Stimulated activated CD8-positive, alpha-beta memory T cell treated with anti-CD3 and anti-CD28 coated beads, Interleukin-7, amount 100 ng/mL, for 1 hour (primary cell): Measurements from ENCODE around the gene DMRT1.

Experiments
- DNase-seq, 2 donors: peaks; one replicate each; pipeline ENCODE4 v3.0.0-alpha.2; 2020; ENCODE audit warnings: low read depth in 2 of 2

Gene DMRT1

DNA sequence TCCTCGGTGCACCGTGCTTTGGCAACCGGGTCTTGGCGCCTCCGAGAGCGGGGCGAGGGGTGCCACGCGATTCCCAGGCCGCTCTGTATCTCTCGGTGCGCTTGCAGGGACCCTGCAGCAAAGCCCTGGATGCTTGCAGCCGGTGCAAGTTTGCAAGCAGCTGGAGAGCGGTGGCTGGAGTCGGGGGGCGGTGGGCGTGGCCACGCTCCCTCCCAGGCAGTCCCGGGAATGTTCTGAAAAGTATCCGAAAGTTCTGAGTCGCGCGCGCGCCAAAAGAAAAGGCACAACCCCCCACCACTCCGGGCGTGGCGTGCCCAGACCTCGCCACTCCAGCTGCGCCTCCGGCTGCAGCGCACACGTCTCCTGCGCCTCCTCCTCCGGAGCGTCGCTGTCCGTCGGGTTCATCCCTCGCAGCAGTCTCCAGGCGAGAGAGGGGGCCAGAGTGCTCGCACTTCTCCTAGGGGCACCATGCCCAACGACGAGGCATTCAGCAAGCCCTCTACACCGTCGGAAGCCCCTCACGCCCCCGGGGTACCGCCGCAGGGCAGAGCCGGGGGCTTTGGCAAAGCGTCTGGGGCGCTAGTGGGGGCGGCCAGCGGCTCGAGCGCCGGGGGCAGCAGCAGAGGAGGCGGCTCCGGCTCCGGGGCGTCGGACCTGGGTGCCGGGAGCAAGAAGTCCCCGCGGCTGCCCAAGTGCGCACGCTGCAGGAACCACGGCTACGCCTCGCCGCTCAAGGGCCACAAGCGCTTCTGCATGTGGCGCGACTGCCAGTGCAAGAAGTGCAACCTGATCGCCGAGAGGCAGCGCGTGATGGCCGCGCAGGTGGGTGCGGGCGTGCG is at the start of gene DMRT1:
DMRT1 (plus strand) TSS at position 327 of the 839 bp plus-strand sequence; CDS start at position 469, 142 bp downstream.
- DNase-seq, result no peak

DNA sequence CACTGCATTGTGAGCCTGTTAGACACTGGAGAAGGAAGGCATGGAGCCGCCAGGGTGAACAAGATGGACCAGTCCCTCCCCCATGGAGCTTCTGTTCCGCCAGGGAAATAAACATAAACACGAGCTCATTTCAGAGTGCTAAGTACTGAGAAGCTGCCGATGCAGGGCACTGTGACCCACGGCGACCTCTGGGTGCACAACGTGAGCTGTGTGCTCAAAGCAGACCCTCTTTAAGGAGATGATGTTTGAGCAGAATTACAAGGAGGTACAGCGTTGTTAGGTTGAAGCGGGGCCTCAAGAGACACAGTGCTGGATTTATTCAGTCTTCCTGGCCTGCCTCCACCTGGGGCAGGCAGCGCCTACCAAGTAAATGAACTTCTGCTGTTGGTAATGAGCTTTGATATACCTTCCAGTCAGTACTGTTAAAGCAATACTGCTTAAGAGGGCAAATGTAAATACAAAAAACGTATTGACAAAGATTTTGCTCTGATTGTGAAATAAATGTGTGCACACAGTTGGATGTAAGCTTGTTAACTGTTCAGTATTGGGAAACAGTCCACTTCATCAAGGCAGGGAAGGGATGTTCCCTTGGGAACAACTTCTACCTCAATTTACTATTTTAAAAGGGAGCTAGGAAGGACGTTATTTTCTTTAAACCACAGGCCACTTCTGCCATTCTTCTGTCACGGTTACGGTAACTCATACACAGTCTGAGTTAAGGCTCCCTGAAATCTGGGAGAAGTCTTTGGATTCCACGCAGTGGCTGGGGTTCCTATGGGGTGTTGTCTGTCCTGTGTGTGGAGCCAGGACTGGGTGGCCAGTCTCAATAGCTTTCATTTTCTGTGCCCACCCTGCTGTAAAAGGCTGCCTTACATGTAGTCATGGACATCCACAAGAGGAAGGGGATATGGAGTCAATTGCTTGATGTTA is 48.9 kb upstream of the DMRT1 start:
- DNase-seq, result no peak

DNA sequence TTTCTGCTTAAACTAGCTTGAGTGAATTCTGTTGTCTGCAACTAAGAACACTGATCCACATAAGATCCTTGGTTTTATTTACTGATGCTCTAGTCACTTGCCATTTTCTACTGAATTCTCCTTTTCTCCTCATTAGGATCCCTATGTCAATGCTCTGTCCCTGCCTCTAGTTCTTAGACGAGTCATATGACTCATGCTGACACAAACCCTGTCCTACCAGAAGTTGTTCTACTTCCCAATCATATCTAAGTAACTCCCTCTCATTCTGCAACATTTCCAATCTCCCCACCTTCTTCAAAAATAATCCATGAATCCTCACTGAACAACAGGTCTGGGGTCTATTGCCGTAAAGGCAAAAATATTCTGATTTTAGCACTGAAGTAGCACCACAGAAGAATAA is 47.1 kb upstream of the DMRT1 start:
- no peak for DNase-seq

DNA sequence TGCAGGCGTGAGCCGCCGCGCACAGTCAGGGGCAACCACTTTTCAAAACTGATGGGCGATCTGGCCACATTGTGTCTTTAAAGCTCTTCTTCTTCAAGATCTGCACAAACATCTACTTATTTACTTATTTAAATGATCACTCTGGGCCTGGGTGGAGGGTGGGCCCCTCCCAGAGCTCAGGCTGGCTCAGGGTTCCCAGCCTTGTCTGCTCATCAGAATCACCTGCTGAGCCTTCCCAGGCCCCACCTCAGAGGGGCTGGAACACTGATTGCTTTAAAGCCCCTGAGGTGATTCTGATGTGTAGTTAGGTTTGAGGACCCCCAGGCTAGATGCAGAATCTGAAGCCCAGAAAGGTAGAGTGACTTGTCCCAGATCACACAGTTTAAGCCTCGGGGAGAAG is 45.6 kb upstream of the DMRT1 start:
- no peak for DNase-seq

DNA sequence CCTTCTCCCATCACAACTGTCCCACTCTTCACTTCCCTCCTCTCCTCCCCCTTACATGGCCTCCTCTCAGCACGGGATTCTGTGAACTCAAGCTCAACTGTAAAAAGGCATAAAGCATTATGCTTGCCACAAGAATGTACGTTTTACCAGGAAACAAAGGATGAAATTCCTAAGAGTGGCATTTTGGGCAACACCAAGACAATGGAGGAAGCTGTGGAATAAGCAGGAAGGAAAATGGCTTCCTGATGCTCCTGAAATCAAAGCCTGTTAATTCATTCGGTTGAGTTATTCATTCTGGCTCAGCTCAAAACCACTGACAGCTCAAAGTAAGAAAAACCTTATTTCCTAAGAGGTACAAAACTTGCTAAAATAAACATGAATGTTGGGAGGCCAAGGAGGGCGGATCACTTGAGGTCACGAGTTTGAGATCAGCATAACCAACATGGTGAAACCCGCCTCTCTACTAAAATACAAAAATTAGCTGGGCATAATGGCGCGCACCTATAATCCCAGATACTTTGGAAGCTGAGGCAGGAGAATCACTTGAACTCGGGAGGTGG is 40.8 kb upstream of the DMRT1 start:
- no peak for DNase-seq

DNA sequence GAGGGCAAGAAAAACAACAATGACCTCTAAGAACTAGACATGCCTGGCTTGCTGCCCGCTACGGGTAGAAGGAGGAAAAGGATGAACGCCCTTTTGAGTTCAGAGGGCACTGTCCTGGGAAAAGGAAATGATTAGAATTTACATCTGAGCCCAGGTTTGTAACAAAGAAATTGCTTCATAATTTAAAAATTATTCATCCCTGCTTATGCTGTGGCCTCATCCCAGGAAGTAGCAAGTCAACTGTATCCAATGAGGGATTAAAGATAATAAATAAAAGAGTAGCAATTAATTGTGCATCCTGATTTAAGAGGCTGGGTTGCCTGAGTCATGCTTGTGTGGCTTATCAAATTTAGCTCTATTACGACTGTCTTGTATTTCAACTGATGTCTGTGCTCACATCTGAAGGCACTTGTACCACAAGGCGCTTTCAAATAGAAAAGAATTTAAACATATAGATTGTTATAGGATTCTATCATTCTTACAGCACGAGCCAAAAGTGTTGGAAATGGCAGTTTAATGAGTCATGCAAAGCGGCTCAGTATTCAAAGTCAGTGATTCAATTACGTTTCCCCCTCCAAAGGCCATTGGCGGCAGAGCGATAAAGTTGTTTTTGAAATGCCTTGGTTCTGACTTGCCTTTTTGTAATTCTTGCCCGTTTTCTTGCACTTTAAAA is 40.0 kb upstream of the DMRT1 start:
- no peak for DNase-seq

DNA sequence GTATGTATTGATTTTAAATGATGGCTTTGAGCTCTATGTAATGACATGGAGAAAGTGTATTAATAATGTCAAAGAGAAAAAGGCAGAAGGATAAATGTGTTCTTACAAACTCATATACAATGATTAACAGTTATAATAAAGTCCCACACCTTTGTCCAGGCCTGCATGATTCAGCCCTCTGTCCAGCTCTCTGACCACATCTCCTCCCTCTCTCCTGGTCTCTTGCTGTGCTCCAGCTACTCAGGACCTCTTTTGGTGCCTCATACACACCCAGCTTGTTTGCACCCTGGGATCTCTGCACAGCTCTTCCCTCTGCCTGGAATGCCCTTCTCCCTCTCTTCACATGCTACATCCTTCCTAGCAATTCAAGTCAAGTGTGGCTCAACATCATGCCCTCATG is 37.5 kb upstream of the DMRT1 start:
- no peak for DNase-seq

DNA sequence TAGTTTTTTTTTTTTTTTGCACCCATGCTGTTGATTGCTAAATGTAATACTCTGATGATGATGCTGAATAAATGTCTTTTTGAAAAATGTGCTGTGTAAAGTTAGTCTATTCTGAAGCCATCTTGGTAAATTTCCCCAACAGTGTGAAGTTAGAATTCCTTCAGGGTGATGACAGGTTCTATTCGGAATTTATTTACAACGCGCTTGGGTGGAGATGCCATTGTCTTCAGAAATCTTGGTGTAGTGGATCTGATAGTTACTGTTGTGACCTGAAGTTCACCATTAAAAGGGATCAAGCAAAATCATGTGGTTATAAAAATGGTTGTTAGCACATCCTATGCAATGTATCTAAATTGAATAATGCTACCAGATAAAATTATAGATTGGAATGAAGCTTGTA is 36.3 kb upstream of the DMRT1 start:
- DNase-seq, result no peak

DNA sequence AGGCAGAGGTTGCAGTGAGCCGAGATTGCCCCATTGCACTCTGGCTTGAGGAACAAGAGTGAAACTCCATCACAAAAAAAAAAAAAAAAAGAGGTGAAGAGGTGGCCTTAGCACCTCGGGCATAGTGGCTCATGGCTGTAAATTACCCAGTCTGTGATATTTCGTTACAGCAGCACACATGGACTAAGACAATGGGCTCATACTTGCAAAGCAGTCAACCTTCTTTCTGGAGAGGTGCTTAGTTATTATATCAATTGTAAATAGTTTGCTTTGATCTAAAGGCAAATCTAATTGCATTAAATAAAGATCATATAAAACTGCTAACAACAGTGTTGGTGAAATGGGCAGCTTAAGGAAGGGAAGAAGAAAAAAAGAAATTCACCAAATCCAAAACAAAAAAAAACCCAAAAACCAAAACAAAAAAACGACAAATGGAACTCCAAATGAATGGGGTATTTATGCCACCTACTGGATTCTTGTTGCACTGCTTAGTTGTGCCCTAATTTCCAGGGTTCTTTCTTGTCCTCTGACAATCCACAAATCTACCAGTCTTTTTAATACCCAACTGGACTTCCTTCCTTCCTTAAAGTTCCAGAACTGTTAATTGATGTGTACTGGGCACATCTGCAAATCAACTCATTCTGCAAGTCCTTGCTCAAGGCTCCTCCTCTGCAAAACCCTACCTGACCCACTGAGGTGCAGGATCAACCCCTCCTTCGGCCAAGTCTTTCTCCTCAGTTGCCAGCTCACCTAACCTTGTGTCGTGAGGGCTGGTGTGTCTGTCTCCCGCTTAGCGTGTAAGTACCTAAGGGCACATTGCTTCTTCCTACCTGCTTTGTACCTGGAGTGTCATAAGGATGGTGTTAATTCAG is 35.0 kb upstream of the DMRT1 start:
- DNase-seq, result no peak

DNA sequence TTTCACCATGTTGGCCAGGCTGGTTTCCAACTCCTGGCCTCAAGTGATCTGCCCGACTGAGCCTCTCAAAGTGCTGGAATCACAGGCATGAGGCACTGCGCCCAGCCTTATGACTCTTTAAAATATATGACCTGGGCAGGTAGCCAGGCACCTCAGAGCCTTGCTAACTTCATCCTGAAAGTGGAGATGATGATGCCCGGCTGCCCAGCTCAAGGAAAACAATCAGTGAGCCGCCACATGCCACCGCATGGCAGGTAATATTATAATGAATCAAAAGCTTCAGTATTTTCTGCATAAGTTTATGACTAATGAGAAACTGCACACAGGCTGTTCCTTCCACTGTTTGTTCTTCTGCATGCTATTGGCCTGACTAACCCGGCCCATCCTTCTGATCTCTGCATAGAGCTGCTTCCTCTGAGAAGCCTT is 30.4 kb upstream of the DMRT1 start:
- no peak for DNase-seq

DNA sequence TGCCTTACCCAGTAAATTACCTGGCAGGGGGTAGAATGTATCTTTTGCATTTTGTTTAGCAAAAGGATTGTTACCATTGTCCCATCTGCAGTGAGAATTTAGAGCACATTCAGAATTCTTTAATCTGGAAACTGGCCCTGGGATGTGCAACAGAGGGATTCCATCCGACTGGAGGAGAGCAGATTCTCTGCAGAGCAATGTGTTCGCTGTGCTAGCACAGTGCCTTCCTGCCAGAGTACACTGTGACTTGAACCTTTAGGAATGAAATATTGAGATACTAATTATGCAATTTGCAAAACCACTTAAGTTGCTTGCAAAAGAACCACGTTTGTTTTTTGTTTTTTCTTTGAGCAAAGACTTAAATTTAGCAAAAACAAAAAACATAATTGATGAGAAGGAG is 22.5 kb upstream of the DMRT1 start:
- DNase-seq, result no peak

DNA sequence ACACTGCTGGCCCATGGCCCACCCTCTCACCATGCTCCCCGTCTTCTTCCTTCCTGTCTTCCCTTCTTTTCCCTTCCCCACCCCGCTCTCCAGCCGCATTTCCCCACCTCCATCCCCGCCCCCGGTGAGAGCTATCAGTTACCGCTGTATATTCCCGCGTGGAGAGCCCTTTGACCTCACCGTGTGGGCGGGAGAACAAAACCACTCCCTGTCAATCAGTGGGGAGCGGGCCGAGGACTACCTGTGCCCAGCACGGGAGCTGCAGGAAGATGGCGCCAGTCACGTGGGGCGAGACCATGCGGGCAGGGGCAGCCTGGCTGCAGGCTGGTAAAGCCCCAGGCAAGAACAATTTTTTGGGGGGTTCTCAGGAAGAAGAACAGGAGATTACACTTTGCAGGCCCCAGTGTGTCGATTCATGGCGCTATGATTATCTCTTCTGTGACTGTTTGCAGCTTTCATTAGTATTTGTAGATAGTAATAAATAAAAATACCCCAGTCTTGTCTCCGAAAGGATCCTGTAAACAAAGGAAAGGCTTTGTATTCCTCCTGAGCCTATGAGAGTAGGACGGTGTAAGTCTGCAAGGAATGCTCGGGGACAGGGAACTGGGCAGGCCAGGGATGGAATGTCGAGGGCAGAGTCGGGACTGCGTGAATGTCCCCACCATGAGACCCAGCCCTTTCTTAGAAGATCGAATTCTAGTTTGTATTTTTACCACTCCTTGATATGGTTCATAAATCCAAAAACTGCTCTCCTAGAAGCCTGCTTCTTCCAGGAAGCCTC is 14.8 kb upstream of the DMRT1 start:
- no peak for DNase-seq

DNA sequence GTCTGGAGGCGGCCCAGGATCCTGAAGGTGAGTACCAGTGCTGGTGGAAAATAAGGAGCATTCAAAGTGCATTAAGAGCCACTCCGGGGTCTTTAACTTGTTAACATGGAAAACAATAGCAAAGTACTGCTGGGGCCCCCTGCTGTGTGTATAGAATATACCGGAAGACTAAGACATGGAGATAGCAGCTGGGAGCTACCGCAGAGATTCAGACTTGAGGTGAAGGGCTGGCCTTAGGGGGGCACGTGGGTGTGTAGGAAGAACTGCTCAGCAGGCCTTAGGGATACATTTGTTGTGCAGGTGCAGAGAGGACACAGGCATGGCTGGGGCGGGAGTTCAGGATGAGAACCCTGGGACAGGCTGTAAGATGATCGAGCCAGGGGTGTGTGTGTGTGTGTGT is 1.2 kb upstream of the DMRT1 start:
- DNase-seq, result no peak

DNA sequence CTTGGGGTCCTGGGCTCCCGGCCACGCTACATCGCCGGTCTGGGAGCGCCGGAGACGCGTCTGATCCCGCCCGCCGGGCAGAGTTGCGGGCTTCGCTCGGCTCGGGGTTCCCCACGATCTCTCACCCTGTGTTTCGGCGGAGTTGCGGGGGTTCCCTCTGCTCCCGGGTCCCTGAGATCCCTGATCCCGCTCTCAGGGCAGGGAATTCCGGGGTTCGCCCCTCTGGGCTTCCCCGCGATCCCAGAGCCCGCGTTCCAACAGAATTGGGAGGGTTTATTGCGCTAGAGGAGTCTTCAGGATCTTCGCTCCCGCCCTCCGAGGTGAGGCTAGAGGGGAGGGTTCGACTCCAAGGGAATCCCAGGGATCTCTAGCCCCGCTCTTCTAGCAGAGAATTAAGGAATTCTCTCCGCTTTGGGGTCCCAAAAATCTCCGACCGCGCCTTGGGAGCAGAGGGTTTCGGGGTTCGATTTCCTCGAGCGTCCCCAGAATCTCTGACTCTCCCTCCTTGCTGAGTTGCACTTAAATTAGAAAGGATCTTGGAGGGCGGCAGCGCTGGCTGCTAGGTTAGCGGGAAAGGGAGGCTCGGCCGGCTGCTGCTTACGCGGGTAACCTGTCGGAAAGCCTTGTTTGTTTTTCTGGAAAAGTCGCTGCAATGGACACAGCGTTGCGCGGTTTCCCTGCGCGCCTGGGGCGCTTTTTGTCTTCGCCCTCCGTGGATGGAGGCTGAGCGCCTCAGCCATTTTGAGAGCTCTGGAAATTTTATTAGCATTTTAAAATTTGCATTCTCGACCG is 1.3 kb downstream of the DMRT1 start:
- no peak for DNase-seq

DNA sequence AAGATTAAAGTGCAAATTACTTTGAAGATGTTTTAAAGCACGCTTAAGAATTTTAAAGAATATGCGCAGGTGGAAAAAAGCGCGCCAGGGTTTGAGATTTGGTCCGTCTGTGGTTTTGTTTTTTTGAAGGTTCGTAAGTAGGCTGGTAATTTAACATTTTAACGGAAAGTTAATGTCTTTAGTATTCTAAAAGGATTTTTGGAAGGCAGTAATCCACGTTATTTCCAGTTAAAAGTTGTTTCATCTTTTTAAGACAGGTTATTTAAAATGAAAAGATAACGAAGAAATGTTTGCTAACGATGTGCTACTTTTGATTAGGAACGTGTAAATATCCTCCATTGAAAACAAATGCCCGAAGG is 1.9 kb downstream of the DMRT1 start:
- no peak for DNase-seq

DNA sequence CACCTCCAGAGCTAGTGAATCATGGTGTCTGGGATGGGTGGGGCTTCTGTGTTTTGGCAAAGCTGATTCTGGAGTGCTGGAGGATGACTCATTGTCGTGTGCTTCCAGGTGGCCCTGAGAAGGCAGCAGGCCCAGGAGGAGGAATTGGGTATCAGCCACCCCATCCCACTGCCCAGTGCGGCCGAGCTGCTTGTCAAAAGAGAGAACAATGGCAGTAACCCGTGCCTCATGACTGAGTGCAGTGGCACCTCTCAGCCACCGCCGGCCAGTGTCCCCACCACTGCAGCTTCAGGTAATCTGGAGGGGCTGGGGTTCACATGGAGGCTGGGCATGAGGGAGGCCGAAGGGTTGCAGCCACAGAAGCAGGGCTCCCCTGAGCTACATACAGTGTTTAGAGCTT is 5.4 kb downstream of the DMRT1 start:
- DNase-seq, result no peak

DNA sequence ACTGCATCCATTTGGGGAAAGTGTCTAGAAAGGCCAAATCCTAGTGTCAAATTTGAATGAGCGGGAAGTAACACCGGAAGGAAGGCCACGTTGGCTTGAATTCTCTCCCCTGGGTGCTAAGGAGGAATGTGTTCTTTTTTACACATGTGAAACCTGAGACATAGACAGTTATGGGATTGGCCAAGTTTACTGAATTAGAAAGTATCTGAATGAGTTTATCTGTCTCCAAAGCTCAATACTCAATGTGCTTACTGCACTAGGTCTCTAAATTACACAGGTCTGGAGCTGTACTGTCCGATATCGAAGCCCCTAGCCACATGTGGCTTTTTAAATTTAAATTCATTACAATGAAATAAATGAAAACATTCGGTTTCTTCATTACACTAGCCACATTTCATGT is 6.0 kb downstream of the DMRT1 start:
- DNase-seq, result no peak

DNA sequence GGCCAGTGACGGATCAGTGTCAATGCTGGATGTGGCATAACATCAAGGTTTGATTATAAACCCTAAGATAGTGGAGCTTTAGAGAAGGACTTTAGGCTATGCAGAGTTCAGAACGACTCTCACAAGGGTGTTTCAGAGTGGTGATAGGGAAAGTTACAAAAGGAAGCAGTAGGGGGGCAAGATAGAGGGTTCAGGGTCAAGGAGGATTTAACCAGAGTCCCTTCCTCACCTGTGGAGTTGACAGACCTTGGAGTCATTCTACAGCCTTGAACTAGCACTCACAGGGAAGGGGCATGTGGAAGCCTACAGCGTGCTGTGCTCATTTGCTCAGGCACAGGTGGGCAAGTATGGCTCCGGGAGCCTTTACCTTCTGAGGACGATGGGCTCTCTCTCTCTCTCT is 7.9 kb downstream of the DMRT1 start:
- DNase-seq, result no peak

DNA sequence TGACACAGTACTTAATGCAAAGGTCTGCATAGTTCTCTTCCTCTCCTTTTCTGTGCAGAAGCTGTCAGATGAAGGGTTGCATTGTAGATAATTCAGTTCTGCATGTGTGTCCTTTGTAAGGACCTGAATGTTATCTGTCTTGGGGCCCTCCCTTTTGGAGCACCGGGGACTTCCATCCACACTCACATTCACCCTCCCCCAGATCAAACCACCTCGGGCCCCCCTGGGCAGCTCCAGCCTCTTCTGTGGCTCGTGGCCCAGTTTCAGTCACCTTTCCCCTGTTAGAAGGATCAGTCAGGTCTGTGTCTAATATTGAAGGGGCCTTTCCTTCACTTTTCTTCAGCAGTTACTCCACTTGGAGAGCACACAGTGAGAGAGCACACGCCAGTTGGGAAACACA is 11.0 kb downstream of the DMRT1 start:
- DNase-seq, result no peak
